ENCODE data around the gene HIVEP2. TPM values are rescaled to one million over a fixed set of nuclear protein-coding genes. Genes with fewer than 3 reads are reported as not detected.
A peak's percentile ranks its signal among the peaks of the same experiment; 100 is the strongest.

The HIVEP2 gene
- total and polyA plus RNA-seq, 4 experiments from 2014 or later, result 5.0 to 92.7 (median 56.7) TPM

DNA sequence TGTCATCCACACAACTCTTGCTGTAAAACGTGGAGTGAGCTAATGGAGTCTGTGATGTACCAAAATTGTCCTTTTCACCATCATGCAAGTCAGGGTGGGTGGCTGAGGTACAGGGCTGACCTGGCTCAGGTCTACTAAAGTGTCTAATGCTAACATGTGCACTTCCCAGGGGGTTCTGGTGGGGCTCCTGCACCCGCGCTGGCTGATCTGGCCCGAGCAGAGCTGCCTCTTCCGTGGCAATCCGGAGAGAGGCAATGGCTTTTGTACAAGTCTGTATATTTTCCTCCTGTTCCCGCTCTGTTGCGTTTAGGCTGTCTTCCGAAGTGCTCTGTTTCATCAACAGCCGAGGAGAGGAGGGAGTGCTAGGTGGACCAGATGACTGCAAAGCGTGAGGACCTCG is 191.8 kb downstream of the HIVEP2 start:
- H3K27ac Mint-ChIP-seq, result peak overlapping the region in 2 of 7 donors; percentile 54 to 59
- H3K36me3 ChIP-seq (ENCODE audit: insufficient read depth, low read length), result peaks cover 32% of the 10 kb centered on the region

DNA sequence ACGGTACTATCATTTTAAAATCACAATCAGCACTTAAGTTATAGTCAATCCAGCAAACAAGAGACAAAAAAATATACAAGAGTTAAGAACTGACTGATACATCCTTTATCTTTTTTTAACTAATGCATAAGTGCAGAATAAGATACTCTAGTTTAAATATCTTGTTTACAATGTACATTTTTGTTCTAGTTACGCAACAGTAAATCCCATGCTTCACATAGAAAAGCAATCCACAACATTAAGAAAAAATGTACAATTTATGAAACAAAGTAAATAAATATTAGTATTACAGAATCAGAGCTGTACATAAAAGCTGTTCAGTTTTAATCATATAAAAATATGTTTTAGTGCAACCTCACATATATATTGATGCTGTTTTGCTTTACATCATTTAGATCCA is 192.6 kb downstream of the HIVEP2 start:
- Mint-ChIP-seq H3K27ac (no peak overlapping the region), H3K9me3 (peaks cover 0 to 2% (median 0%) of the 10 kb centered on the region in 8 donors), H3K36me3 (peaks cover 35 to 41% of the 10 kb centered on the region in 2 donors), H3K4me1 (peaks cover 20 to 38% (median 23%) of the 10 kb centered on the region in 4 donors), H3K27me3 (no peaks in the 10 kb centered on the region), H3K4me3 (no peak overlapping the region)
- intact Hi-C loops (cut with micrococcal nuclease), result no loop called here
- no peak overlapping the region for H3K27ac ChIP-seq (ENCODE audit: low read depth, low read length)
- POLR2A ChIA-PET (ENCODE audit: partially characterized antibody), result interaction anchor here (0.6 kb wide), 1 partner anchor 191 kb away, joined by 3 read pairs; no protein-coding TSS in a partner anchor
- H3K36me3 ChIP-seq (ENCODE audit: insufficient read depth, low read length), result peaks cover 26% of the 10 kb centered on the region
- H3K4me1 ChIP-seq (ENCODE audit: insufficient read depth, low read length), result peaks cover 6% of the 10 kb centered on the region
- no peaks in the 10 kb centered on the region for H3K27me3 ChIP-seq (ENCODE audit: insufficient read depth, low read length)
- H3K4me3 ChIP-seq (ENCODE audit: low read length in 2 of 2), result no peak overlapping the region
- H3K9me3 ChIP-seq (ENCODE audit: control insufficient read depth in 1 of 2, low read length in 2 of 2), result no peaks in the 10 kb centered on the region
- DNase-seq, result no peak
- CTCF ChIA-PET (ENCODE audit: partially characterized antibody), result no interaction called here

More for the DNA sequence above, 191.8 kb downstream of the HIVEP2 start:
- no peaks in the 10 kb centered on the region for H3K9me3 ChIP-seq (ENCODE audit: control insufficient read depth in 1 of 2, low read length in 2 of 2)
- H3K4me1 ChIP-seq (ENCODE audit: insufficient read depth, low read length), result peaks cover 6% of the 10 kb centered on the region
- peaks cover 43 to 50% of the 10 kb centered on the region in 2 donors for H3K36me3 Mint-ChIP-seq
- H3K4me3 Mint-ChIP-seq, result no peak overlapping the region
- H3K27me3 Mint-ChIP-seq, result no peaks in the 10 kb centered on the region
- DNase-seq, result no peak
- no peak overlapping the region for H3K4me3 ChIP-seq (ENCODE audit: low read length in 2 of 2)
- POLR2A ChIA-PET (ENCODE audit: partially characterized antibody), result no interaction called here
- no peak overlapping the region for H3K27ac ChIP-seq (ENCODE audit: low read depth, low read length)
- peaks cover 25 to 46% (median 29%) of the 10 kb centered on the region in 4 donors for H3K4me1 Mint-ChIP-seq
- intact Hi-C loops (cut with micrococcal nuclease), result no loop called here
- H3K9me3 Mint-ChIP-seq, result peaks cover 0 to 2% (median 0%) of the 10 kb centered on the region in 8 donors
- CTCF ChIA-PET (ENCODE audit: partially characterized antibody), result no interaction called here
- H3K27me3 ChIP-seq (ENCODE audit: insufficient read depth, low read length), result no peaks in the 10 kb centered on the region

DNA sequence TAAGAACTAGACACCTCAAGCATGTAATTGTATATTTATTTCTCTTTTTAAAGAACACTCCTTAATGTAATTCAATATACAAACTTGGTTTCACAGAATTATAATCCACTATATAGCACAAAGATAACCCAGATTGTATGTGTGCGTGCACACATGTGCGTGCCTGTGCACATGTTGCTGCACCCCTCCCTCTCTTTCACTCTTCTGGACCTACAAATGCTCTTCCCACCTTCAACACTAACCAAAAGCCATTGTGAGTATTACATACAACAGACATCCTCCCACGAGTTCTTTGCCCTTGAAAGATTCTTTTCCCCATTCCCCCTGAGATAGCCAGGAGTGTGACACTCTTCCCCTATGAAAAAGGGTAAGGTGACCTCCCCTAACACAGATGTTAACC is 193.5 kb downstream of the HIVEP2 start:
- Mint-ChIP-seq H3K36me3 (peaks cover 26 to 33% of the 10 kb centered on the region in 2 donors), H3K27ac (peak overlapping the region in 6 of 7 donors; percentile 3 to 86 (median 40)), H3K4me3 (no peak overlapping the region), H3K4me1 (peaks cover 14 to 30% (median 21%) of the 10 kb centered on the region in 4 donors), H3K27me3 (no peaks in the 10 kb centered on the region), H3K9me3 (peaks cover 0 to 2% (median 0%) of the 10 kb centered on the region in 8 donors)
- DNase-seq, result no peak
- H3K36me3 ChIP-seq (ENCODE audit: insufficient read depth, low read length), result peaks cover 22% of the 10 kb centered on the region
- ChIA-PET CTCF (ENCODE audit: partially characterized antibody) (interaction anchor here (1.4 kb wide), 1 partner anchor 586 kb away, joined by 3 read pairs; no protein-coding TSS in a partner anchor), POLR2A (ENCODE audit: partially characterized antibody) (interaction anchor here (0.6 kb wide), 1 partner anchor 192 kb away, joined by 3 read pairs; no protein-coding TSS in a partner anchor)
- H3K27me3 ChIP-seq (ENCODE audit: insufficient read depth, low read length), result no peaks in the 10 kb centered on the region
- peaks cover 5% of the 10 kb centered on the region for H3K4me1 ChIP-seq (ENCODE audit: insufficient read depth, low read length)
- intact Hi-C loops (cut with micrococcal nuclease), result no loop called here
- H3K27ac ChIP-seq (ENCODE audit: low read depth, low read length), result no peak overlapping the region
- no peaks in the 10 kb centered on the region for H3K9me3 ChIP-seq (ENCODE audit: control insufficient read depth in 1 of 2, low read length in 2 of 2)
- no peak overlapping the region for H3K4me3 ChIP-seq (ENCODE audit: low read length in 2 of 2)

DNA sequence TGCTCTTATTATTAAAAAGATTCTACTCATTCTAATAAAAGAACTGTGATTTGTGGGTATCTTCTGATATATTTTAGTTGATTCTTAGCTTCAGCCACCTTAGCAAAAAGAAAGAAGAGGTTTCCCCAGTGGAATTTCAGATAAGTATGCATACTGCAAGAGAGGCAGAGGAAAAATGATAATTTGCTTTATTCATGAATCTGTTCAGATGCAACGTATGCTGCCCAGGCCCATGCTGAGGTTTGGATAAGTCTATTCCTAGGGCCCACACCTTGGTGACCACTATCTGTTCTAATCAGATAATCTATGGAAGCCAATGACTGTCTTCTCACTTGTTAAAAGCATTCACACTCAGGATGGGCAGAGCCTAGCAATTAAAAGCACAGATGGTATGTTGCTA is 194.0 kb downstream of the HIVEP2 start:
- H3K4me3 ChIP-seq (ENCODE audit: low read length in 2 of 2), result no peak overlapping the region
- DNase-seq, result no peak
- H3K9me3 ChIP-seq (ENCODE audit: control insufficient read depth in 1 of 2, low read length in 2 of 2), result no peaks in the 10 kb centered on the region
- peaks cover 21 to 30% of the 10 kb centered on the region in 2 donors for H3K36me3 Mint-ChIP-seq
- H3K4me1 Mint-ChIP-seq, result peaks cover 11 to 29% (median 20%) of the 10 kb centered on the region in 4 donors
- H3K9me3 Mint-ChIP-seq, result peaks cover 0 to 2% (median 0%) of the 10 kb centered on the region in 8 donors
- peaks cover 5% of the 10 kb centered on the region for H3K4me1 ChIP-seq (ENCODE audit: insufficient read depth, low read length)
- H3K27me3 ChIP-seq (ENCODE audit: insufficient read depth, low read length), result no peaks in the 10 kb centered on the region
- intact Hi-C loops (cut with micrococcal nuclease), result no loop called here
- H3K4me3 Mint-ChIP-seq, result no peak overlapping the region
- CTCF ChIA-PET (ENCODE audit: partially characterized antibody), result interaction anchor here (1.4 to 1.6 kb wide), 2 partner anchors 12 to 586 kb away, joined by 3 read pairs; no protein-coding TSS in a partner anchor
- no peak overlapping the region for H3K27ac ChIP-seq (ENCODE audit: low read depth, low read length)
- H3K27ac Mint-ChIP-seq, result peak overlapping the region in 3 of 7 donors; percentile 3 to 32 (median 30)
- no peaks in the 10 kb centered on the region for H3K27me3 Mint-ChIP-seq
- POLR2A ChIA-PET (ENCODE audit: partially characterized antibody), result no interaction called here
- H3K36me3 ChIP-seq (ENCODE audit: insufficient read depth, low read length), result peaks cover 22% of the 10 kb centered on the region

DNA sequence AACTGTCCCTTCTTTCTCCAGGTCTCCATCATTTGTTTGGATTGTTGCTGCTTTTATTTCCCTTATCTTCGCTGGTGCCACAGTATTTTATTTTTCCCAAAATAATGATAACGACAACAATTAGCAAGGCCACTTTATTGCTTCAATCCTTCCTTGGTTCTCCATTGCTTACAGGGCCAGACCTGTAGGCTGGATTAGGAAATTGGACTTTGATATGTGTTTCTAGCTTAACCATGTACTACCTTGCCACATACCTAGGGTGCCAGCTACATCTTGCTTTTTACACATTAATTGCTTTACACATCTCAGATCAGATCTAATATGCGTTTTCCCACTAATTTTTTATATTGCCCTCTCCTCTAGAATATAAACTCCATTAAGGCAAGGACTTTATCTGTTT is 195.4 kb downstream of the HIVEP2 start:
- H3K36me3 Mint-ChIP-seq, result peaks cover 10 to 18% of the 10 kb centered on the region in 2 donors
- ChIA-PET CTCF (ENCODE audit: partially characterized antibody) (interaction anchor here (0.8 to 5.6 kb wide), 8 partner anchors 8 to 203 kb away, joined by 3 to 34 read pairs (median 3); no protein-coding TSS in a partner anchor), POLR2A (ENCODE audit: partially characterized antibody) (interaction anchor here (0.6 to 3.2 kb wide), 7 partner anchors 87 to 197 kb away, joined by 3 to 16 read pairs (median 3); partner anchors contain the start of gene HIVEP2)
- peaks cover 0 to 2% (median 0%) of the 10 kb centered on the region in 8 donors for H3K9me3 Mint-ChIP-seq
- Histone ChIP-seq H3K27ac (ENCODE audit: low read depth, low read length) (no peak overlapping the region), H3K36me3 (ENCODE audit: insufficient read depth, low read length) (peaks cover 12% of the 10 kb centered on the region), H3K27me3 (ENCODE audit: insufficient read depth, low read length) (no peaks in the 10 kb centered on the region), H3K4me3 (ENCODE audit: low read length in 2 of 2) (no peak overlapping the region), H3K4me1 (ENCODE audit: insufficient read depth, low read length) (peaks cover 5% of the 10 kb centered on the region), H3K9me3 (ENCODE audit: control insufficient read depth in 1 of 2, low read length in 2 of 2) (no peaks in the 10 kb centered on the region)
- H3K27me3 Mint-ChIP-seq, result no peaks in the 10 kb centered on the region
- intact Hi-C loops (cut with micrococcal nuclease), result loop anchor here (5.0 kb wide), 2 partner anchors 98 to 678 kb away; no protein-coding TSS in a partner anchor
- H3K4me1 Mint-ChIP-seq, result peaks cover 5 to 18% (median 12%) of the 10 kb centered on the region in 4 donors
- no peak overlapping the region for H3K4me3 Mint-ChIP-seq
- H3K27ac Mint-ChIP-seq, result peak overlapping the region in 3 of 7 donors; percentile 4 to 76 (median 26)
- no peak for DNase-seq

DNA sequence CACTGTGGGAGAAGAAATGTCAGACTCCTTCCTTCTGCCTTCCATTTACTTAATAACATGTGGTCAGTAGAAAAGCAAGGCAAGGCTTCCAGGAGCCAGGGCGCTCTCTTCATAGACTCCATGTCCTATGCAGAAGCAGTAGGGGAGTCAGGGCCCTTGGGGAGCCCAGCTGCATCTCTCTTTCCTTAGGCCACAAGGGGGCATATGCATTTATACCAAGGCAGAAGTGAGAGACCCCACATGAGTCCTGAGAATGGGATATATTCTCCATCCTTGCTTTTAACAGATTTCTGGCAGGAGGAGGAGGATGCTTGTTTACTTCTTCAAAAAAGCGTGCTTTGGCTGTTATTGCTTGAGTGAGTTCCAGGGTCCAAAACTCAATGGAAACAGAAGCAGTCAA is 198.5 kb downstream of the HIVEP2 start:
- POLR2A ChIA-PET (ENCODE audit: partially characterized antibody), result interaction anchor here (1.0 to 3.5 kb wide), 3 partner anchors 96 to 280 kb away, joined by 3 to 12 read pairs (median 4); no protein-coding TSS in a partner anchor
- Mint-ChIP-seq H3K9me3 (peaks cover 0 to 2% (median 0%) of the 10 kb centered on the region in 8 donors), H3K4me3 (no peak overlapping the region), H3K4me1 (peaks cover 3 to 11% (median 9%) of the 10 kb centered on the region in 4 donors), H3K27ac (peak overlapping the region in 1 of 7 donors; percentile 16), H3K36me3 (peaks cover 0 to 2% of the 10 kb centered on the region in 2 donors), H3K27me3 (no peaks in the 10 kb centered on the region)
- CTCF ChIA-PET (ENCODE audit: partially characterized antibody), result interaction anchor here (0.9 to 5.6 kb wide), 23 partner anchors 9 to 280 kb away, joined by 3 to 34 read pairs (median 3); no protein-coding TSS in a partner anchor
- Histone ChIP-seq H3K27me3 (ENCODE audit: insufficient read depth, low read length) (no peaks in the 10 kb centered on the region), H3K36me3 (ENCODE audit: insufficient read depth, low read length) (no peaks in the 10 kb centered on the region), H3K9me3 (ENCODE audit: control insufficient read depth in 1 of 2, low read length in 2 of 2) (no peaks in the 10 kb centered on the region), H3K27ac (ENCODE audit: low read depth, low read length) (no peak overlapping the region), H3K4me1 (ENCODE audit: insufficient read depth, low read length) (peaks cover 5% of the 10 kb centered on the region), H3K4me3 (ENCODE audit: low read length in 2 of 2) (no peak overlapping the region)
- intact Hi-C loops (cut with micrococcal nuclease), result loop anchor here (1.0 to 5.0 kb wide), 5 partner anchors 101 to 681 kb away; no protein-coding TSS in a partner anchor
- peak in 4 of 5 donors; percentile 29 to 42 (median 34) for DNase-seq

DNA sequence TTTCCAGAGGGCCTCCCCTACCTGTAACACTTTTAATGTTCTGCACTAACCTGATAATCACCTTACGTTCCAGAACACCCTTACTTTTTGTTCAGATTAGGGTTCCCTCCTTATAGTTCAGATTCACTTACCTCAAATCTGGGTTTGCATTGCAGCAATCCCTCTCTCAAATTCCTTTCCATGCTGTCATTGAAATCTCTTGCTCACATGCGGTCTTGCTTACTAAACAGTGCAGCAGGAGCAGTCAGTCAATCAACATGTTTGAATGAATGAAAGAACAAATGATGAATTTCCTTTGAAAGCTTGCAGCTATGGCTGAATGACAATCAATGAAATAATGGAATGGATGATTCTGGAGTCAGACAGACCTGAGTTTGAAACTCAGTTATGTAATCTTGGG is 200.1 kb downstream of the HIVEP2 start:
- intact Hi-C loops (cut with micrococcal nuclease), result loop anchor here (5.0 kb wide), 2 partner anchors 102 to 682 kb away; no protein-coding TSS in a partner anchor
- H3K36me3 ChIP-seq (ENCODE audit: insufficient read depth, low read length), result no peaks in the 10 kb centered on the region

More for the DNA sequence above, 200.1 kb downstream of the HIVEP2 start:
- Histone ChIP-seq H3K4me3 (ENCODE audit: low read length in 2 of 2) (no peak overlapping the region), H3K4me1 (ENCODE audit: insufficient read depth, low read length) (peaks cover 5% of the 10 kb centered on the region), H3K9me3 (ENCODE audit: control insufficient read depth in 1 of 2, low read length in 2 of 2) (no peaks in the 10 kb centered on the region), H3K27me3 (ENCODE audit: insufficient read depth, low read length) (no peaks in the 10 kb centered on the region), H3K27ac (ENCODE audit: low read depth, low read length) (no peak overlapping the region)
- Mint-ChIP-seq H3K4me3 (no peak overlapping the region), H3K4me1 (peaks cover 0 to 9% (median 8%) of the 10 kb centered on the region in 4 donors), H3K36me3 (no peaks in the 10 kb centered on the region), H3K27me3 (no peaks in the 10 kb centered on the region), H3K9me3 (peaks cover 0 to 3% (median 0%) of the 10 kb centered on the region in 8 donors), H3K27ac (no peak overlapping the region)
- DNase-seq, result no peak
- CTCF ChIA-PET (ENCODE audit: partially characterized antibody), result interaction anchor here (1.0 to 5.6 kb wide), 2 partner anchors 167 to 207 kb away, joined by 3 to 26 read pairs; no protein-coding TSS in a partner anchor
- POLR2A ChIA-PET (ENCODE audit: partially characterized antibody), result no interaction called here
